ENCODE results near the gene CD22.

DNA sequence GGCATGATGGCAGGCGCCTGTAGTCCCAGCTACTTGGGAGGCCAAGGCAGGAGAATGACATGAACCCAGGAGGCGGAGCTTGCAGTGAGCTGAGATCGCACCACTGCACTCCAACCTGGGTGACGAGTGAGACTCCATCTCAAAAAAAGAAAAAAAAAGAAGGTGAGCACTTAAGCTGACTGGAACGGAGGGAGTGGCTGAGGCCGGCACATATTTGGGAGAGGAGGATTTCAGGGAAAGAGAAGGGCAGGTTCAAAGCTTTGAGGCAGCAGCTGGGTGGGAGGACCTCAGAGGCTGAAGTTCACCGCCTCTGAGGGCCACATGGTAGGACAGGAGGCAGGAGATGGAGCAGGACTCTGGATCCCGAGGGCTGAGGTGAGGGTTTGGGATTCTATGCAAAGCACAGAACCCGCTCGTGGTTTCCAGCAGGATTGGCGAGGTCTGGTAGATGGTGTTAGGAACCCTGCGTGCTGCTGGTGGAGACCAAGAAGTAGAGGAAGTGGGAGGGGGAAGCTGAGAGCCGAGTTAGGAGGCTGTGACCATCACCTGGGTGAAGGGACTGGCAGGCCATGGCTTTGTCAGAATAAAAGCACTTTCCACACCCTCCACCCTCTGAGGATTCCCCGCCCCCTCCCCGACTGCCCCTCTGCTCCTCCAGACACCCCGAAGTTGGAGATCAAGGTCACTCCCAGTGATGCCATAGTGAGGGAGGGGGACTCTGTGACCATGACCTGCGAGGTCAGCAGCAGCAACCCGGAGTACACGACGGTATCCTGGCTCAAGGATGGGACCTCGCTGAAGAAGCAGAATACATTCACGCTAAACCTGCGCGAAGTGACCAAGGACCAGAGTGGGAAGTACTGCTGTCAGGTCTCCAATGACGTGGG, 8.4 kb downstream of the CD22 start:
- no peak for TF ChIP-seq EZH2 (IDR thresholded peaks at IDR 0.05)
- TF ChIP-seq POLR2AphosphoS5 (IDR thresholded peaks at IDR 0.05; ENCODE audit: borderline replicate concordance, low read depth, low read length): no peak

Measured in SK-N-MC (cell line).